Fibroblast of lung (primary cell): ENCODE results near the gene GBP2. TPM values are rescaled to one million over a fixed set of nuclear protein-coding genes. Genes with fewer than 3 reads are reported as not detected.

Experiments used
- DNase-seq, 2 donors: peaks; one replicate each; pipeline versions ENCODE4 v3.0.0 to v3.0.0-alpha.2; 2010; ENCODE audit warnings: low read depth in 2 of 2
- H2AFZ ChIP-seq: 2 replicates; pipeline ENCODE4 v1.5.1; 2012; ENCODE audit warnings: low read length, control low read depth, inconsistent platforms
- H3K27ac ChIP-seq: 2 replicates; pipeline ENCODE4 v1.5.1; 2011; ENCODE audit warnings: low read length, control low read depth; ENCODE audit not compliant: insufficient read depth
- H3K27me3 ChIP-seq: 2 replicates; pipeline ENCODE4 v1.5.1; 2011; ENCODE audit warnings: mild to moderate bottlenecking, low read length; ENCODE audit not compliant: control insufficient read depth, insufficient read depth
- H3K36me3 ChIP-seq: 2 replicates; pipeline ENCODE4 v1.5.1; 2011; ENCODE audit warnings: low read length; ENCODE audit not compliant: control insufficient read depth, insufficient read depth
- H3K4me1 ChIP-seq: 2 replicates; pipeline ENCODE4 v1.5.1; 2011; ENCODE audit warnings: low read length; ENCODE audit not compliant: control insufficient read depth, insufficient read depth; ENCODE audit errors: extremely low read depth
- H3K4me2 ChIP-seq: 2 replicates; pipeline ENCODE4 v1.5.1; 2011; ENCODE audit warnings: low read length, control low read depth; ENCODE audit not compliant: insufficient read depth; ENCODE audit errors: extremely low read depth
- H3K4me3 ChIP-seq, 4 experiments: fragments of 200-600 bp in 1 of 4; sonication (generic) in 1 of 4; replicated peaks in 1 of 4; 2 replicates each; pipeline ENCODE4 v1.5.1; 2011 to 2016; ENCODE audit warnings: low read length in 4 of 4, low read depth in 3 of 4, mild to moderate bottlenecking in 3 of 4, control low read depth in 2 of 4, inconsistent platforms in 1 of 4, mixed read lengths in 1 of 4; ENCODE audit not compliant: insufficient read depth in 1 of 4; ENCODE audit errors: control extremely low read depth in 1 of 4
- H3K79me2 ChIP-seq: 2 replicates; pipeline ENCODE4 v1.5.1; 2012; ENCODE audit warnings: mild to moderate bottlenecking, low read length, inconsistent platforms; ENCODE audit not compliant: control insufficient read depth, insufficient read depth
- H3K9ac ChIP-seq: 2 replicates; pipeline ENCODE4 v1.5.1; 2011; ENCODE audit warnings: mild to moderate bottlenecking, low read length, control low read depth; ENCODE audit not compliant: insufficient read depth
- H3K9me3 ChIP-seq: 2 replicates; pipeline ENCODE4 v1.5.1; 2012; ENCODE audit warnings: low read depth, low read length; ENCODE audit not compliant: control insufficient read depth, insufficient read depth
- H4K20me1 ChIP-seq: 2 replicates; pipeline ENCODE4 v1.5.1; 2011; ENCODE audit warnings: low read length; ENCODE audit not compliant: control insufficient read depth, insufficient read depth; ENCODE audit errors: extremely low read depth
- EZH2 ChIP-seq: IDR thresholded peaks from 2 replicates; pipeline ENCODE4 v1.5.1; 2012; ENCODE audit warnings: low read length, control low read depth, mild to moderate bottlenecking; ENCODE audit errors: missing control alignments
- polyA plus RNA-seq, 2 donors: library from polyadenylated mRNA; depleted of rRNA in 1 of 2; stranded (reverse) in 1 of 2; unstranded in 1 of 2; fragments of >200 nt; gene quantifications; 2 replicates each; pipeline ENCODE4 v1.2.1, GENCODE V29; 2011 to 2012; ENCODE audit warnings: missing spikeins in 1 of 2
- total RNA-seq: library from RNA; depleted of rRNA; stranded (reverse); fragments of >200 nt; gene quantifications from 2 replicates; pipeline ENCODE4 v1.2.1, GENCODE V29; 2014
- TF ChIP-seq, protein P1 (sequence below), 2 donors: IDR thresholded peaks in 1 of 2; conservative IDR thresholded peaks in 1 of 2; 1 replicate in 1 of 2; 2 replicates in 1 of 2; pipeline ENCODE4 v1.5.1; 2011 to 2012; ENCODE audit warnings: low read length in 2 of 2, control low read depth in 1 of 2, inconsistent platforms in 1 of 2, low read depth in 1 of 2, mild to moderate bottlenecking in 1 of 2

Gene GBP2
- total and polyA plus RNA-seq, 2 donors (not counting 1 experiment from before 2014, with no cell fraction given): 50.6 to 70.7 TPM

DNA sequence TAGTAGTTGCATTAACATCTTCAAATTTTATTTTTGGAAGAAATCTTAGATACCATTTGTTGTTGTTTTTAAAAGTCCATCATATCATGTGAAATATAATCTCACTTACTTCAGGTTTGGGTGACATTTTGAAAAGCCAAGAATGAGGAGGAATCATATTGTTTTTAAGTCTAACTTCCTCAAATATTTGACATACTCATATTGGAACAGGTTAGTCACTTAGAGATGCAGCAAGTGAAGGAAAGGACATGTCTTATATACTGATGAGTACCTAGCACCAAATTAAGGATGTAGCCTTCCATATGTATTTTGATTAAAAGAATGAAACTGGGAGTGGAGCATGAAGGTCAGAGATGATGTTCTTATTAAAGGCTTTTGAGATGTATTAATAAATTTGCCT is 23.9 kb downstream of the GBP2 start:
- no peaks in the 10 kb centered on the region for H3K79me2 ChIP-seq
- no peaks in the 10 kb centered on the region for H3K27me3 ChIP-seq
- H3K9ac ChIP-seq: no peak overlapping the region
- H3K9me3 ChIP-seq: no peaks in the 10 kb centered on the region
- H3K4me1 ChIP-seq: no peaks in the 10 kb centered on the region
- no peak overlapping the region for H3K4me2 ChIP-seq
- H3K36me3 ChIP-seq: no peaks in the 10 kb centered on the region
- no peak for DNase-seq
- H4K20me1 ChIP-seq: no peaks in the 10 kb centered on the region
- H3K4me3 ChIP-seq: no peak overlapping the region
- TF ChIP-seq EZH2: no peak
- TF ChIP-seq, protein P1, sequence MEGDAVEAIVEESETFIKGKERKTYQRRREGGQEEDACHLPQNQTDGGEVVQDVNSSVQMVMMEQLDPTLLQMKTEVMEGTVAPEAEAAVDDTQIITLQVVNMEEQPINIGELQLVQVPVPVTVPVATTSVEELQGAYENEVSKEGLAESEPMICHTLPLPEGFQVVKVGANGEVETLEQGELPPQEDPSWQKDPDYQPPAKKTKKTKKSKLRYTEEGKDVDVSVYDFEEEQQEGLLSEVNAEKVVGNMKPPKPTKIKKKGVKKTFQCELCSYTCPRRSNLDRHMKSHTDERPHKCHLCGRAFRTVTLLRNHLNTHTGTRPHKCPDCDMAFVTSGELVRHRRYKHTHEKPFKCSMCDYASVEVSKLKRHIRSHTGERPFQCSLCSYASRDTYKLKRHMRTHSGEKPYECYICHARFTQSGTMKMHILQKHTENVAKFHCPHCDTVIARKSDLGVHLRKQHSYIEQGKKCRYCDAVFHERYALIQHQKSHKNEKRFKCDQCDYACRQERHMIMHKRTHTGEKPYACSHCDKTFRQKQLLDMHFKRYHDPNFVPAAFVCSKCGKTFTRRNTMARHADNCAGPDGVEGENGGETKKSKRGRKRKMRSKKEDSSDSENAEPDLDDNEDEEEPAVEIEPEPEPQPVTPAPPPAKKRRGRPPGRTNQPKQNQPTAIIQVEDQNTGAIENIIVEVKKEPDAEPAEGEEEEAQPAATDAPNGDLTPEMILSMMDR (conservative IDR thresholded peaks at IDR 0.05 in 1 of 2, IDR thresholded peaks at IDR 0.05 in 1 of 2; ENCODE audit: low read depth in 1 of 2, low read length in 2 of 2): no peak
- H3K27ac ChIP-seq: no peak overlapping the region
- H2AFZ ChIP-seq: no peak overlapping the region

DNA sequence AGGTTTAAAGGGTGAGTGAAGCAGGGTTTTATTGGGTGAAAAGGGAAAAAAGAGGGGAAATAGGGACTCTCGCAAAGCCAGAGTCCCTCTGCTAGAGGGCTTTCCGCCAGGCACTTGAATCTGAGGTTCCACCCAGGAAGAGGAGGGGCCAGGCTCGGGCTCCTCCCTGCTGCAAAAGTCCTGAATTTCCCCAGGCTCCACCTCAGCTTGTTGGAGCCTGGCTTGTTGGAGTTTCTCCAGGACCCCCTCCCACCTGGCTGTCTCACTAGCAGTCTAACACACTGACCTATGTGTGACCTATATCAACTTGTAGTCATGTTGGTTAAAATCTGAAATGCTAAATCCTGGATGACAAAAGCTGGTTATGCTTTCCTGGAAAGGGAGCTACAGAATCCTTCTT is 25.5 kb downstream of the GBP2 start:
- no peaks in the 10 kb centered on the region for H3K79me2 ChIP-seq
- H3K36me3 ChIP-seq: no peaks in the 10 kb centered on the region
- no peaks in the 10 kb centered on the region for H3K4me1 ChIP-seq
- H3K27ac ChIP-seq: no peak overlapping the region
- H2AFZ ChIP-seq: no peak overlapping the region
- no peaks in the 10 kb centered on the region for H3K9me3 ChIP-seq
- no peaks in the 10 kb centered on the region for H3K27me3 ChIP-seq
- H3K4me3 ChIP-seq: no peak overlapping the region
- TF ChIP-seq, protein P1 (conservative IDR thresholded peaks at IDR 0.05 in 1 of 2, IDR thresholded peaks at IDR 0.05 in 1 of 2; ENCODE audit: low read depth in 1 of 2, low read length in 2 of 2): no peak
- TF ChIP-seq EZH2: no peak
- no peak for DNase-seq
- H4K20me1 ChIP-seq: no peaks in the 10 kb centered on the region
- H3K4me2 ChIP-seq: no peak overlapping the region
- no peak overlapping the region for H3K9ac ChIP-seq

DNA sequence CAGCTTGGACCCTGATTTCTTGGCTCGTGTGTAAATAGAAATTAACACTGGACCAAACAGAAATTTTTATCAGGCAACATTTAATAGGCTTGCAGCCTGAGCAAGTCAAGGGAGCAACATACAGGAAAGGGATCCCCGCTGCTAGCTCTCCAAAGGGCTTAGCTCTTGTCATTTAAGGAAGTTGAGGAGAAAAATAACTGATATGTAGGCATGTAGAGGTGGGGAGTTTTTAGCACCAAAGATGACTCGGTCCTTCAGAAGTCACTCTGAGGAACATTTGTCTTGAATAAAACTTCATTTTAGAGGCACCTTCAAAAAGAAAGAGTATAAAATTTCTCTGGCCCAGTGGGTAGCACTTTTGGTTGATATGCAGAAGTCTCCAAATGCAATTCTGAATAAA is 27.1 kb downstream of the GBP2 start:
- H3K79me2 ChIP-seq: no peaks in the 10 kb centered on the region
- no peak overlapping the region for H3K9ac ChIP-seq
- H3K4me1 ChIP-seq: no peaks in the 10 kb centered on the region
- TF ChIP-seq, protein P1 (conservative IDR thresholded peaks at IDR 0.05 in 1 of 2, IDR thresholded peaks at IDR 0.05 in 1 of 2; ENCODE audit: low read depth in 1 of 2, low read length in 2 of 2): no peak
- no peak for TF ChIP-seq EZH2
- H3K9me3 ChIP-seq: no peaks in the 10 kb centered on the region
- H3K36me3 ChIP-seq: no peaks in the 10 kb centered on the region
- H3K4me3 ChIP-seq: no peak overlapping the region
- no peaks in the 10 kb centered on the region for H3K27me3 ChIP-seq
- H4K20me1 ChIP-seq: no peaks in the 10 kb centered on the region
- no peak overlapping the region for H3K4me2 ChIP-seq
- DNase-seq: no peak
- no peak overlapping the region for H3K27ac ChIP-seq
- no peak overlapping the region for H2AFZ ChIP-seq
